Prostate gland (tissue), 2 donors: ENCODE results near the gene VRK1. TPM values are rescaled to one million over a fixed set of nuclear protein-coding genes. Genes with fewer than 3 reads are reported as not detected.
"Not testable (repeated sequence)": the region's sequence is repeated elsewhere in the genome, so short reads cannot be mapped to it uniquely, and the experiment has no call there.

Experiments
- DNase-seq: peaks from one replicate; pipeline ENCODE4 v3.0.0-alpha.2; 2019; ENCODE audit warnings: low spot score
- H3K27ac ChIP-seq, 2 donors: fragments of 200-600 bp; sonication (generic); 2 replicates each; pipeline ENCODE4 v1.5.1; 2017 to 2019
- H3K27me3 ChIP-seq: fragments of 200-600 bp; sonication (generic); replicated peaks from 2 replicates; pipeline ENCODE4 v1.5.1; 2019; ENCODE audit not compliant: insufficient read depth
- H3K36me3 ChIP-seq, 2 donors: fragments of 200-600 bp; sonication (generic); 1 replicate in 1 of 2; 2 replicates in 1 of 2; pipeline versions ENCODE4 v1.5.1 to v1.8.1; 2017 to 2019
- H3K4me1 ChIP-seq: fragments of 200-600 bp; sonication (generic); replicated peaks from 2 replicates; pipeline ENCODE4 v1.5.1; 2019
- H3K4me3 ChIP-seq, 2 donors: fragments of 200-600 bp; sonication (generic); 2 replicates each; pipeline ENCODE4 v1.5.1; 2017 to 2019
- H3K9me3 ChIP-seq: fragments of 200-600 bp; sonication (generic); 2 replicates; pipeline ENCODE4 v1.5.1; 2017
- POLR2A ChIP-seq: fragments of 450-650 bp; IDR thresholded peaks from one replicate; pipeline ENCODE4 v1.6.1; 2016; ENCODE audit warnings: antibody characterized with exemption, mild to moderate bottlenecking
- POLR2AphosphoS5 ChIP-seq: sonication (generic); formaldehyde crosslinking; IDR thresholded peaks from one replicate; pipeline ENCODE4 v1.6.1; 2017; ENCODE audit warnings: antibody characterized with exemption
- WGBS: methylation state at CpG from one replicate; pipeline ENCODE4 v1.1.5; 2018; 5-methylcytosine and 5-hydroxymethylcytosine counted together
- intact Hi-C: fragments of 100-400 bp; cut with DNase I; formaldehyde crosslinking; loops from one replicate; pipeline ENCODE4 v1.14.2; 2022
- total RNA-seq, 2 donors: library from RNA; depleted of rRNA; stranded (reverse); fragments of >200 nt; gene quantifications; one replicate each; pipeline ENCODE4 v1.1.0, GENCODE V29; 2016
- TF ChIP-seq, protein P1 (sequence below), 4 experiments: fragments of 200-600 bp in 2 of 4; fragments of 450-650 bp in 2 of 4; sonication (generic) in 2 of 4; IDR thresholded peaks; 1 replicate in 3 of 4; 2 replicates in 1 of 4; pipeline ENCODE4 v1.5.1; 2016 to 2019; ENCODE audit warnings: antibody characterized with exemption in 4 of 4, mild to moderate bottlenecking in 2 of 4, moderate library complexity in 2 of 4

Gene VRK1
- total RNA-seq, 2 donors from 2014 or later: 11.4 to 20.3 TPM

DNA sequence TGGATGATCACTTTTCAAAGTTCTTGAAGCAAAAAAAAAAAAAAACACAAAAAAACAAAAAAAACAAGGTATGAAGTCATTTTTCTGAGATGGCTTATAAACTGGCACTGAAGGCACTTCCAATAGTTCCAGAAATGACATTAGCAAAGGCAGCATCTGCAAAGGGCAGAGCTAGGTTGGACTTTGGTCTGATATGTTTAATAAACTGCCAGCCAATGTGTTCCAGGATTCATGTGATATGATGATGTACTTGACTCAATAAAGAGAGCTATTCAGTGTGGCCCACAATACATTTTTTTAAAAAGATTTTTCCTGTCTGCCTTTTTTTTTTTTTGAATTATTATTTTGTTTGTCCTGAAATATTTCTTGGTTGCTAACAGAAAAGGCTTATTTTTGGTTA, 79.6 kb downstream of the VRK1 start:
- Histone ChIP-seq H3K9me3 (no peaks in the 10 kb centered on the region), H3K4me3 (no peak overlapping the region), H3K4me1 (no peaks in the 10 kb centered on the region), H3K27ac (no peak overlapping the region), H3K27me3 (no peaks in the 10 kb centered on the region), H3K36me3 (no peaks in the 10 kb centered on the region)
- no peak for TF ChIP-seq POLR2A
- TF ChIP-seq, protein P1, sequence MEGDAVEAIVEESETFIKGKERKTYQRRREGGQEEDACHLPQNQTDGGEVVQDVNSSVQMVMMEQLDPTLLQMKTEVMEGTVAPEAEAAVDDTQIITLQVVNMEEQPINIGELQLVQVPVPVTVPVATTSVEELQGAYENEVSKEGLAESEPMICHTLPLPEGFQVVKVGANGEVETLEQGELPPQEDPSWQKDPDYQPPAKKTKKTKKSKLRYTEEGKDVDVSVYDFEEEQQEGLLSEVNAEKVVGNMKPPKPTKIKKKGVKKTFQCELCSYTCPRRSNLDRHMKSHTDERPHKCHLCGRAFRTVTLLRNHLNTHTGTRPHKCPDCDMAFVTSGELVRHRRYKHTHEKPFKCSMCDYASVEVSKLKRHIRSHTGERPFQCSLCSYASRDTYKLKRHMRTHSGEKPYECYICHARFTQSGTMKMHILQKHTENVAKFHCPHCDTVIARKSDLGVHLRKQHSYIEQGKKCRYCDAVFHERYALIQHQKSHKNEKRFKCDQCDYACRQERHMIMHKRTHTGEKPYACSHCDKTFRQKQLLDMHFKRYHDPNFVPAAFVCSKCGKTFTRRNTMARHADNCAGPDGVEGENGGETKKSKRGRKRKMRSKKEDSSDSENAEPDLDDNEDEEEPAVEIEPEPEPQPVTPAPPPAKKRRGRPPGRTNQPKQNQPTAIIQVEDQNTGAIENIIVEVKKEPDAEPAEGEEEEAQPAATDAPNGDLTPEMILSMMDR (IDR thresholded peaks at IDR 0.05): no peak
- no peak for DNase-seq
- intact Hi-C loops: no loop called here

DNA sequence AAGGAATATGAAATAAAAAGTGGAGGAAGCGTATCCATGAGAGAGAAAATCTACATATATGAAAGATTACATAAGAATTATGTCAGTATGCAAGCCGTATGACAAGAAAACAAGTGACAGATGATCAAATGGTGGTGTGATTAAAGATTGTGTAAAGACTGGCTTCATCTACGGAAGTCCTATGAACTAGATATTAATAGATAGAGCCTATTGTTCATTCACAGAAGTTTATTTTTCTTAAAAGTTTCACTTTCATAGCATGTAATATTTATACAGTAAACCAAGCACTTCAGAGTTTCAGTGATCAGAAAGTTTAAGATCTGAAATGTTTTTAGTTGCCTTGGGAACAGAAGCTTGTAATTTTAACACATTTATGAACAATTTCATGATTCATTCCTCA, 84.5 kb downstream of the VRK1 start:
- H3K36me3 ChIP-seq: no peaks in the 10 kb centered on the region
- no peak overlapping the region for H3K27ac ChIP-seq
- WGBS: 91% methylated on average over 3 of the region's 3 CpGs
- H3K27me3 ChIP-seq: no peaks in the 10 kb centered on the region
- no peak for DNase-seq
- intact Hi-C loops: no loop called here
- H3K4me3 ChIP-seq: no peak overlapping the region
- TF ChIP-seq POLR2AphosphoS5 (no peak), POLR2A (no peak)
- TF ChIP-seq, protein P1 (IDR thresholded peaks at IDR 0.05): no peak
- no peaks in the 10 kb centered on the region for H3K9me3 ChIP-seq
- H3K4me1 ChIP-seq: no peaks in the 10 kb centered on the region

DNA sequence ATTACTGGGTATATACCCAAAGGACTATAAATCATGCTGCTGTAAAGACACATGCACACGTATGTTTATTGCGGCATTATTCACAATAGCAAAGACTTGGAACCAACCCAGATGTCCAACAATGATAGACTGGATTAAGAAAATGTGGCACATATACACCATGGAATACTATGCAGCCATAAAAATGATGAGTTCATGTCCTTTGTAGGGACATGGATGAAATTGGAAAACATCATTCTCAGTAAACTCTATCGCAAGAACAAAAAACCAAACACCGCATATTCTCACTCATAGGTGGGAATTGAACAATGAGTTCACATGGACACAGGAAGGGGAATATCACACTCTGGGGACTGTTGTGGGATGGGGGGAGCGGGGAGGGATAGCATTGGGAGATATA, 86.8 kb downstream of the VRK1 start:
- intact Hi-C loops, H3K4me3 ChIP-seq, H3K36me3 ChIP-seq, H3K4me1 ChIP-seq, DNase-seq, H3K9me3 ChIP-seq, H3K27ac ChIP-seq, H3K27me3 ChIP-seq: not testable (repeated sequence)
- 98% methylated on average over 5 of the region's 5 CpGs for WGBS

DNA sequence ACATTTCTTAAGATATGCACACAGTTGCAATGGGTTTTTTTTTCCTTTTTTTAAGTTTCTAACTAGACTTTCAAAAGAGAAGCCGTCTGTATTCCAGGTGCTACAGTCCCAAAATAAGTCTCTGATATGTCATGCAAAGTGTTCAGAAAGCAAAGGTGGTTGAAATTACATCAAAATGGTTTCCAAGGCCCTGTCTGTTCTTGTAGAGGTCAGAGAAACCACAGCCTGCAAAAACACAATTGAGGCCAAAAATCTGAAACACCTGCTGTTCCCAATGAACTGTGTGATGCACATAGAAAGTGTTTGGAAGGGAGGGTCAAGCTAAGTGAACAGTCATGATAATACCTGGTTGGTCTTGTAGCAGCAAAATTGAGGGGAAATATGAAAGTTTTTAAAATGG, 91.0 kb downstream of the VRK1 start:
- H3K27me3 ChIP-seq: no peaks in the 10 kb centered on the region
- no peak overlapping the region for H3K27ac ChIP-seq
- no peaks in the 10 kb centered on the region for H3K9me3 ChIP-seq
- no peaks in the 10 kb centered on the region for H3K4me1 ChIP-seq
- H3K36me3 ChIP-seq: no peaks in the 10 kb centered on the region
- no peak overlapping the region for H3K4me3 ChIP-seq
- intact Hi-C loops: no loop called here
- no peak for DNase-seq
- TF ChIP-seq POLR2AphosphoS5 (no peak), POLR2A (no peak)
- TF ChIP-seq, protein P1 (IDR thresholded peaks at IDR 0.05): no peak
- 89% methylated on average over 1 of the region's 1 CpG for WGBS

DNA sequence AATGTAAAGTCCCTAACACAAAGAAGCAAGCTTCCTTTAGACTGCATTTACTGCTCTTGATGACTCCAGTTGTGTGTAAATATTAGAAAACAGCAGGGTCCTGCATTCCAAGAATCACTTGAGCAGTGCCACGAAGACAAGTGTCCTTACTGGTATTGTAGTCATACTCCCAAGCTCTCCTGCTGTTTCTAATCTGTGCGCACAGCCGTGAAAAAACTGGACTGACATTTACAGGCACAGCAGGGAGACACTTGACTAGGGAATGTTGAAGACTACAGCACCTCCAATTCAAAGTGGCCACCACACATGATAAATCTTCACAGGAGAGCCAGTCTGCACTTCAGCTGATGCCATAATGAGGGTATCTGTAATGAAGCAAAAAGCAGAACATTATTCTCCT, 91.4 kb downstream of the VRK1 start:
- H3K4me1 ChIP-seq: no peaks in the 10 kb centered on the region
- H3K27ac ChIP-seq: no peak overlapping the region
- H3K27me3 ChIP-seq: no peaks in the 10 kb centered on the region
- no peaks in the 10 kb centered on the region for H3K36me3 ChIP-seq
- no peaks in the 10 kb centered on the region for H3K9me3 ChIP-seq
- TF ChIP-seq POLR2A (no peak), POLR2AphosphoS5 (no peak)
- TF ChIP-seq, protein P1 (IDR thresholded peaks at IDR 0.05): no peak
- H3K4me3 ChIP-seq: no peak overlapping the region
- intact Hi-C loops: no loop called here
- DNase-seq: no peak
- 50% methylated on average over 3 of the region's 3 CpGs for WGBS

DNA sequence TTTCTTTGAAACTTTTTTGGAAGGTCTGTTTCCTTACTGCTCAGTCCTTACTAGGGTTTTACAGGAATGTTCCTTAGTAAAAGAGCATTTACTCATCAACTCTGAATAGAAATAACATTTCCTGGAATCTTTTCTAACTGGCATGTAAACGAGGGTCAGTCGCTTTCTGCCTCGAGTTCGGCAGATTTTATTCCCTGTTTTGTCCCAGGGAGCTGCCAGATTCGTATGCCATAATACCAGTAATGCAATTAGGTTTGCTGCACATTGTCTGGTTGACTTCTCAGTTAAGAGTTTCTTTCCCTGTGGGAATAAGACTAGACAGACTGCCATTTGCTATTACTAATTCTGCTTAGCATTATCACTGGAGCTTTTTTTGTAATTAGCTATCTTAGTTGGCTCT, 91.9 kb downstream of the VRK1 start:
- H3K4me3 ChIP-seq: no peak overlapping the region
- intact Hi-C loops: no loop called here
- 36% methylated on average over 5 of the region's 5 CpGs for WGBS

More for the DNA sequence above, 91.9 kb downstream of the VRK1 start:
- Histone ChIP-seq H3K9me3 (no peaks in the 10 kb centered on the region), H3K36me3 (no peaks in the 10 kb centered on the region), H3K27me3 (no peaks in the 10 kb centered on the region), H3K27ac (no peak overlapping the region), H3K4me1 (no peaks in the 10 kb centered on the region)
- TF ChIP-seq POLR2A (no peak), POLR2AphosphoS5 (no peak)
- TF ChIP-seq, protein P1 (IDR thresholded peaks at IDR 0.05): no peak
- DNase-seq: no peak
